NCI-H1930 (cell line): ENCODE results near the gene DESI1.
"Not testable (repeated sequence)": the region's sequence is repeated elsewhere in the genome, so short reads cannot be mapped to it uniquely, and the experiment has no call there.

Source experiments
- DNase-seq, 2 experiments: peaks; one replicate each; lab custom pipeline; 2025; lab: John Stamatoyannopoulos, UW

DESI1 gene

GRCh38 chr22:41620589-41621098 is at the start of gene DESI1:
Gene DESI1 (minus strand): TSS chr22:41621043. CDS start chr22:41620839, 204 bp downstream.
- peak; percentile 43 to 48 for DNase-seq

DNA sequence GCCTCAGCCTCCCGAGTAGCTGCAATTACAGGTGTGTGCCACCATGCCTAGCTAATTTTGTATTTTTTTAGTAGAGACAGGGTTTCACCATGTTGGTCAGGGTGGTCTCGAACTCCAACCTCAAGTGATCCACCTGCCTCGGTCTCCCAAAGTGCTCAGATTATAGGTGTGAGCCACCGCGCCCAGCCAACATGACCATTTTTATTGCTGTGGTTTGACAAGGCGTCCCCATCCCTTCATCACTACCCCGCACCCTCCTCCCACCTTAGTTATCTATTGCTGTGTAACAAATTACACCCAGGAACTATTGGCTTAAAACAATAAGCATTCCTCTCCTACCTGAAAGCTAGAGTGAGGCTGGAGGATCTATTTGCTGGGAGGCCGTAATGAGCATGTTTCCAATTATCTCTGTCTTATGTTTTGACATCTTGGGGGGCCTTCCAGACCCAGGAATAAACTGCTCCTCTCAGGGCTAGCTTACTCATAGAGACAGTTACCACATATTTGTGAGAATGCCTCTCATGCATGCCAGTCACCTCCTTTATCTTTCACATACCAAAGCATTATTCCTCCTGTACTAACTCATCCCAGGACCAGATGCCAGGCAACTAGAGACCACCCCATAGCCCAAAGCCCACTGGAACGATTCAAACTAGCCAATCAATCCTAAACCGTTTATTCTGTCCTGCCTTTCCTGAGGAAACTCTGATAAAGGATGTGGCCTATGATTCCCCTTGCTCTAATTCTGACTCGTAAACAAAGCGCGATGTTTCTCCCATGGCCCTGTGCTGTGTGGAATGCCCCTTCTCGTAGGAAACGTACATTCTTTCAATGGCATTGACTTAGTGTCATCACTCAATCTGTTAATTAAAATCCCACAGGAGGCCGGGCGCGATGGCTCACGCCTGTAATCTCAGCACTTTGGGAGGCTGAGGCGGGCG is 48.4 kb upstream of the DESI1 start:
- no peak for DNase-seq

- no peak for DNase-seq
Measured at GRCh38 chr22:41664951-41665350, 44.1 kb upstream of the DESI1 start.

DNA sequence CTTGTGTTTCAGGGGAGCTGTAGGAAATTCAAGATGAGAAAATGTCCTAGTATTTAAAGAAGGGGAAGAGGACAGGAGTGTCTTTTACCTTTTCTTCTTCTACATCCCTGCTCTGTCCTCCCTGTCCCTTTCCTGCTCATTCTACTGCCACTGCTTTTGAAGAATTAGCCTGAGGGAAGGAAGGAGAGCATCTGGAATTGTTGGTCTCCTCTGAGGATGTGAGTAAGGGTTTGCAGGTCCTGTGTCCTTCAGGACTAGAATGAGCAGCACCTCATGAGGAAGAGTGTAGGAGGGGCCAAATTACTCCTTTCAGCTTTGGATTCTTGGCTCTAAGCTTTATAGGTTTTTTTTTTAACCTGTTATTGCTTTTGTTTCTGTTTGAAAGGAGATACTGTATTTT is 43.6 kb upstream of the DESI1 start:
- no peak for DNase-seq

DNA sequence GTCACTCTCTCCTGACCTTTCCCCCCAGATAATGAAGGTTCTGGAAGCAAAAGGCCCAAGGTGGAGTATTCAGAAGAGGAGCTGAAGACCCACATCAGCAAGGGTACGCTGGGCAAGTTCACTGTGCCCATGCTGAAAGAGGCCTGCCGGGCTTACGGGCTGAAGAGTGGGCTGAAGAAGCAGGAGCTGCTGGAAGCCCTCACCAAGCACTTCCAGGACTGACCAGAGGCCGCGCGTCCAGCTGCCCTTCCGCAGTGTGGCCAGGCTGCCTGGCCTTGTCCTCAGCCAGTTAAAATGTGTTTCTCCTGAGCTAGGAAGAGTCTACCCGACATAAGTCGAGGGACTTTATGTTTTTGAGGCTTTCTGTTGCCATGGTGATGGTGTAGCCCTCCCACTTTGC is 42.8 kb upstream of the DESI1 start:
- not testable (repeated sequence) for DNase-seq

- no peak for DNase-seq
Measured at GRCh38 chr22:41661713-41662112, 40.9 kb upstream of the DESI1 start.

GRCh38 chr22:41661088-41661487 is 40.2 kb upstream of the DESI1 start:
- no peak for DNase-seq

DNA sequence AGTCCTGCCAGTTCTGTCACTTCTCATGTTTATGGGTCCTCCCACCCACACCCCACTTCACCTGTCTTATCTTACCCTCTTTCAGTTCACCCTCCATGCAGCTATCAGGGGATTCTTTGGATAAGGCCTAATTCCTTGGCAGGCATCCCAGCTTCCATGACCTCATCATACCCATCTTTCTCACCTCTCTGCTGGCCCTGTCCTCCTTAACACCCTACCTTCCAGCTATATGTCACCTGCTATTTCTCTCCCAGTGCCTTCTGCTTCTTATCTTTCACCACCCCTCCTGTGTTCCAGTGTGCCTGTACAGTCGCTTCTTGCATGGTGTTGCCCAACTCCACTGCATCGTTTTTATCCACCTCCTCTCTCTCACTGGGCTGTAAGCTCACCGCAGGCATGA is 39.6 kb upstream of the DESI1 start:
- DNase-seq: no peak

DNA sequence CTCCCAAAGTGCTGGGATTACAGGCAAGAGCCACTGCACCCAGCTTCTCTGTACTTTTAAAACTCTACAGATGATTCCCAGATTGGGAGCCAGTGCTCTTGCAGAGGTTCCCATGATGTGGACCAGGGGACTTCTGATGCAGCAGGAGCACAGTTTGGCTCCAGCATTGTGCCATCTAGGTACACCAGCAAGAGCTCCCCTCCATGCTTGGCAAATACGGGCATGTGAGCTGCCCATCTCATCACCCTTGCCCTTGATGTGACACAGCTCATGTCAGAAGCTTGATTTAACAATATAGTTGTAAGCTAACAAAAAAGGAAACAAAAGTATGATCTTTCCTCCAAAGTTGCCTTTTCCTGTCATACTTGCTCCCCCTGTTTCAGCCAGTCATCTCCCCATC is 39.1 kb upstream of the DESI1 start:
- DNase-seq: no peak

GRCh38 chr22:41658869-41659268 is 38.0 kb upstream of the DESI1 start:
- DNase-seq: no peak

DNA sequence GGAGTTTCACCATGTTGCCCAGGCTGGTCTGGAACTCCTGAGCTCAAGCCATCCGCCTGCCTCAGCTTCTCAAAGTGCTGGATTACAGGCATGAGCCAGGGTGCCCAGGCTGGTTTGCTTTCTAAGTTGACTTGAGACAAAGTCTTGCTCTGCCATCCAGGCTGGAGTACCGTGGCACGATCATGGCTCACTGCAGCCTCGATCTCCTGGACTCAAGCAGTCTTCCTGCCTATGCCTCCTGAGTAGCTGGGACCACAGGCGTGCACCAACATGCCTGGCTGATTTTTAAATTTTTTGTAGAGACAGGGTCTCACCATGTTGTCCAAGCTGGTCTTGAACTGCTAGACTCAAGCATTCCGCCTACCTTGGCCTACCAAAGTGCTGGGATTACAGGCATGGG is 36.9 kb upstream of the DESI1 start:
- no peak for DNase-seq

- DNase-seq: no peak
Measured at GRCh38 chr22:41656556-41656955, 35.7 kb upstream of the DESI1 start.

DNA sequence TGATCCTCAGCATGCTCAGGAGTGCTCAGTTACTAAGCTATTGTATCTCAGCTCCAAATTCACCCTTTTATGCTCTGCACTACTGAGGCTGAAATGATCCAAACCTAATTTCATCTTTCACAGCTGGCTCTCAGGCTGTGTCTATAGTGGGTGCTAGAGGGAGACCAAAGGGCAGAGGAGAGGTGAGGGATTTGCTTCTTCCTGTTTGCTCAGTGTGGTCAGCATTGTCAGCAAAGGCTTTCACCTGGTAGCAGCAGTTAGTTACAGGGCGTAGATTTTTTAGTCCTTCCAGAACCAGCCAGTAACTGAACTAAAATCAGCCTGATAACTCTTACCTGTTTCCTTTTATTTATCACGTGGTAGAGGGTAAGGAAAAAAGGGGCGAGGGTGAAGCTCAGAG is 33.5 kb upstream of the DESI1 start:
- DNase-seq: no peak

DNA sequence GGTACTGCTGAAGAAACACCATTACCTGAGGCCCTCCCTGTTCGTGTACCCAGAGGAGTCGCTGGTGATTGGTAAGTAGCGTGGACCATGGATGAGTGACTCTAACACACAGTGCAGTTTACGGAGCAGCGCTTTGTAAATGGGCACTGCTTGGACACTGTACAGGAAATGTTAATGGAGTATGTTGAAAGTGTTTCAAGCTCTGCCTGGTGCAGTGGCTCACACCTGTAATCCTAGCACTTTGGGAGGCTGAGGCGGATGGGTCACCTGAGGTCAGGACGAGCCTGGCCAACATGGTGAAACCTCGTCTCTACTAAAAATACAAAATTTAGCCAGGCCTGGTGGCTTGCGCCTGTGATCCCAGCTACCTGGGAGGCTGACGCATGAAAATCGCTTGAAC is 30.0 kb upstream of the DESI1 start:
- DNase-seq: no peak

GRCh38 chr22:41650229-41650628 is 29.4 kb upstream of the DESI1 start:
- no peak for DNase-seq

DNA sequence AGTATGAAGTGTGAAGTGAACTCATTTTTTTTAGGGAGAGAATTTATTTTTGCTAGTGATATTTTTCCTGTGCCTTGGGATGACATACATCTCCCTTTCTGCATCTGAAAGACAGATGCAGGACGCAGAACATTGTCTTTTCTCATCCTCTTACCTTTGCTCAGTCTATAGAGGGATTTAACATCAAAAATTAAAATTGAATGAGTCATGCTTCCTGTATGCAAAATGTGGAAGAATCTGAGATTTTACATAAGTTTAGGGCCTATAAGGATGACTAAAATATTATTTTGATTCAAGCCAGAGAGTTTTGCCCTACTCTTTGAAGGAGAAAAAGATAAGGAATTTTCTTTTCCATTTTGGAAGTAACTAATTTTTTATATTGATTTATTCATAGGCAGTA is 27.6 kb upstream of the DESI1 start:
- DNase-seq: no peak

GRCh38 chr22:41647771-41648170 is 26.9 kb upstream of the DESI1 start:
- DNase-seq: no peak

- DNase-seq: no peak
Measured at GRCh38 chr22:41642331-41643110, 21.7 kb upstream of the DESI1 start.

- no peak for DNase-seq
Measured at GRCh38 chr22:41641854-41642253, 21.0 kb upstream of the DESI1 start.

- no peak for DNase-seq
Measured at GRCh38 chr22:41638748-41639147, 17.9 kb upstream of the DESI1 start.

DNA sequence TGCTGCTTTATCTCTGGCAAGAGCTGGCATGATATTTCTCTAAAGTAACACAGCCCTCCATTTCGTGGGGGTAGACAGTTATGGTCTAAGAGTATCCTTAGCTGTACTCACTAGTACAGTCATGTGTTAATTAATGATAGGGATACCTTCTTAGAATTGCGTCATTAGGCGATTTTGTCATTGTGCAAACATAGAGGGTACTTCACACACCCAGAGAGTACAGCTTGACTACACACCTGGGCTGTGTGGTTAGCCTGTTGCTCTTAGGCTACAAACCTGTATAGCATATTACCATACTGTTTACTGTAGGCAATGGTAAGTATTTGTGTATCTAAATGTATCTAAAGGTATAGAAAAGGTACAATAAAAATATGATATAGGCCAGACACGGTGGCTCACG is 17.3 kb upstream of the DESI1 start:
- DNase-seq: no peak

- not testable (repeated sequence) for DNase-seq
Measured at GRCh38 chr22:41637623-41638022, 16.8 kb upstream of the DESI1 start.

DNA sequence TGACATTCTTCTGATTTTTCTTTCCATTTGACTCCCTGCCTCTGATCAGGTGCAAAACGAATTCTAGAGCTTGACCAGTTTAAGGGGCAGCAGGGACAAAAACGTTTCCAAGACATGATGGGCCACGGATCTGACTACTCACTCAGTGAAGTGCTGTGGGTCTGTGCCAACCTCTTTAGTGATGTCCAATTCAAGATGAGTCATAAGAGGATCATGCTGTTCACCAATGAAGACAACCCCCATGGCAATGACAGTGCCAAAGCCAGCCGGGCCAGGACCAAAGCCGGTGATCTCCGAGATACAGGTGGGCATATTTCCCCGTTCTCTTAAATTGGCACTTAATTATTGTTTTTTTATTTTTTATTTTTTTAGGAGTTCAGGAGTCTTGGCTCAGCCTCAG is 15.6 kb upstream of the DESI1 start:
- DNase-seq: no peak
